Measurements from ENCODE around the gene TBC1D22A. TPM values are rescaled to one million over a fixed set of nuclear protein-coding genes. Genes with fewer than 3 reads are reported as not detected.

Gene TBC1D22A
- polyA plus RNA-seq, 1 donor (not counting 4 experiments of a cell fraction or from before 2014, with no cell fraction given), result 20.9 TPM

GRCh38 chr22:47066616-47066905, 304.1 kb downstream of the TBC1D22A start:
- DNase-seq (ENCODE audit: low read depth, low spot score) (no peak), FAIRE-seq (no peak)
- TF ChIP-seq, protein P1, sequence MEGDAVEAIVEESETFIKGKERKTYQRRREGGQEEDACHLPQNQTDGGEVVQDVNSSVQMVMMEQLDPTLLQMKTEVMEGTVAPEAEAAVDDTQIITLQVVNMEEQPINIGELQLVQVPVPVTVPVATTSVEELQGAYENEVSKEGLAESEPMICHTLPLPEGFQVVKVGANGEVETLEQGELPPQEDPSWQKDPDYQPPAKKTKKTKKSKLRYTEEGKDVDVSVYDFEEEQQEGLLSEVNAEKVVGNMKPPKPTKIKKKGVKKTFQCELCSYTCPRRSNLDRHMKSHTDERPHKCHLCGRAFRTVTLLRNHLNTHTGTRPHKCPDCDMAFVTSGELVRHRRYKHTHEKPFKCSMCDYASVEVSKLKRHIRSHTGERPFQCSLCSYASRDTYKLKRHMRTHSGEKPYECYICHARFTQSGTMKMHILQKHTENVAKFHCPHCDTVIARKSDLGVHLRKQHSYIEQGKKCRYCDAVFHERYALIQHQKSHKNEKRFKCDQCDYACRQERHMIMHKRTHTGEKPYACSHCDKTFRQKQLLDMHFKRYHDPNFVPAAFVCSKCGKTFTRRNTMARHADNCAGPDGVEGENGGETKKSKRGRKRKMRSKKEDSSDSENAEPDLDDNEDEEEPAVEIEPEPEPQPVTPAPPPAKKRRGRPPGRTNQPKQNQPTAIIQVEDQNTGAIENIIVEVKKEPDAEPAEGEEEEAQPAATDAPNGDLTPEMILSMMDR (optimal IDR thresholded peaks at IDR 0.05 in 1 of 3, IDR thresholded peaks at IDR 0.05 in 1 of 3, conservative IDR thresholded peaks at IDR 0.05 in 1 of 3; ENCODE audit: extremely low read depth in 1 of 3, insufficient read depth in 2 of 3, low read length in 3 of 3), result no peak
- no peak for TF ChIP-seq EZH2 (IDR thresholded peaks at IDR 0.05; ENCODE audit: low read length)
- dilution Hi-C loops (cut with MboI; ENCODE audit: extremely low pct_ligation_motif_present, low sequenced_read_pairs), result no loop called here
- no peak overlapping the region for H2AFZ ChIP-seq (ENCODE audit: control insufficient read depth, low read length)
- H3K9me1 ChIP-seq (ENCODE audit: control insufficient read depth, extremely low read depth, insufficient read depth, low read length), result no peaks in the 10 kb centered on the region
- H3K4me2 ChIP-seq (ENCODE audit: control insufficient read depth, extremely low read depth, insufficient read depth, low read depth, low read length), result no peak overlapping the region
- H3K36me3 ChIP-seq (ENCODE audit: control insufficient read depth in 2 of 2, extremely low read depth in 1 of 2, insufficient read depth in 2 of 2, low read length in 2 of 2), result peaks cover 3 to 7% of the 10 kb centered on the region in 2 experiments
- peaks cover 5% of the 10 kb centered on the region for H3K79me2 ChIP-seq (ENCODE audit: control insufficient read depth, insufficient read depth, low read length)
- no peak overlapping the region for H3K27ac ChIP-seq (ENCODE audit: control insufficient read depth, insufficient read depth, low read length)
- H3K27me3 ChIP-seq (ENCODE audit: control insufficient read depth, extremely low read depth, insufficient read depth, low read length), result no peaks in the 10 kb centered on the region
- H3K4me3 ChIP-seq (ENCODE audit: control insufficient read depth in 2 of 3, extremely low read depth in 1 of 3, insufficient read depth in 2 of 3, low read depth in 1 of 3, low read length in 3 of 3), result no peak overlapping the region
- no peaks in the 10 kb centered on the region for H4K20me1 ChIP-seq (ENCODE audit: control insufficient read depth, extremely low read depth, insufficient read depth, low read length)
- no peaks in the 10 kb centered on the region for H3K9me3 ChIP-seq (ENCODE audit: control insufficient read depth, low read depth, low read length)
- H3K4me1 ChIP-seq (ENCODE audit: control insufficient read depth, extremely low read depth, insufficient read depth, low read length), result no peaks in the 10 kb centered on the region
- no peak overlapping the region for H3K9ac ChIP-seq (ENCODE audit: control insufficient read depth, extremely low read depth, insufficient read depth, low read length)

DNA sequence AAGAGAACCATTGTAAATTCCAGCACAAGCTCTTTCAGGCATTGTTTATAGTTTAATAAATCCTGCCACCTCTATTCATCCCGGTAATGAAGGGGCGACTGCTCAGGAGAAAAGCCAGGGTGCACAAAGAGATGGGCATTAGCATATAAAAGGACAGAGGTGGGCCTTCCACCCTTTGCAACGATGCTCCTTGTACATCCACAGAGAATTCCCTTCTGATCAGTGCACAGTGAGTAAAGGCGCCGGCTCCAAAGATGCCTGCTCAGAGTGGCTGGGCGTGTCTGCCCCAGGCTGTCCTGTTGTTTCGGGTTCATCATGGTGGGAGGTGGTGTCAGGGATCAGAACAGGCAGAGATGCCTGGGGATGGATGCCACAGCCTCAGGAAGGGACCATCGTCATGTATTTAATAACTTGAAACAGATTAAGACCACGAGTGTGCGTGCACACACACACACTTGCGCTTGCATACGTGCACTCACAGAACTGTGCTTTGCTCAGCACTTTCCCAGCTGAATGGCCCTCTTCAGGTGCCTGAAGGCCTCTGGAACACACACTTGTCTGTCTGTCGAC, 305.0 kb downstream of the TBC1D22A start:
- peaks cover 3 to 5% of the 10 kb centered on the region in 2 experiments for H3K36me3 ChIP-seq (ENCODE audit: control insufficient read depth in 2 of 2, extremely low read depth in 1 of 2, insufficient read depth in 2 of 2, low read length in 2 of 2)
- dilution Hi-C loops (cut with MboI; ENCODE audit: extremely low pct_ligation_motif_present, low sequenced_read_pairs), result no loop called here
- DNase-seq (ENCODE audit: low read depth, low spot score) (no peak), FAIRE-seq (no peak)
- no peaks in the 10 kb centered on the region for H3K9me3 ChIP-seq (ENCODE audit: control insufficient read depth, low read depth, low read length)
- no peak overlapping the region for H3K9ac ChIP-seq (ENCODE audit: control insufficient read depth, extremely low read depth, insufficient read depth, low read length)
- H2AFZ ChIP-seq (ENCODE audit: control insufficient read depth, low read length), result no peak overlapping the region
- H3K27me3 ChIP-seq (ENCODE audit: control insufficient read depth, extremely low read depth, insufficient read depth, low read length), result no peaks in the 10 kb centered on the region
- H3K4me3 ChIP-seq (ENCODE audit: control insufficient read depth in 2 of 3, extremely low read depth in 1 of 3, insufficient read depth in 2 of 3, low read depth in 1 of 3, low read length in 3 of 3), result no peak overlapping the region
- H3K4me1 ChIP-seq (ENCODE audit: control insufficient read depth, extremely low read depth, insufficient read depth, low read length), result no peaks in the 10 kb centered on the region
- no peak overlapping the region for H3K4me2 ChIP-seq (ENCODE audit: control insufficient read depth, extremely low read depth, insufficient read depth, low read depth, low read length)
- H3K79me2 ChIP-seq (ENCODE audit: control insufficient read depth, insufficient read depth, low read length), result peaks cover 5% of the 10 kb centered on the region
- H3K27ac ChIP-seq (ENCODE audit: control insufficient read depth, insufficient read depth, low read length), result no peak overlapping the region
- no peaks in the 10 kb centered on the region for H3K9me1 ChIP-seq (ENCODE audit: control insufficient read depth, extremely low read depth, insufficient read depth, low read length)
- no peaks in the 10 kb centered on the region for H4K20me1 ChIP-seq (ENCODE audit: control insufficient read depth, extremely low read depth, insufficient read depth, low read length)
- no peak for TF ChIP-seq EZH2 (IDR thresholded peaks at IDR 0.05; ENCODE audit: low read length)
- TF ChIP-seq, protein P1 (optimal IDR thresholded peaks at IDR 0.05 in 1 of 3, IDR thresholded peaks at IDR 0.05 in 1 of 3, conservative IDR thresholded peaks at IDR 0.05 in 1 of 3; ENCODE audit: extremely low read depth in 1 of 3, insufficient read depth in 2 of 3, low read length in 3 of 3), result no peak

Data from keratinocyte (primary cell).